Measurements from ENCODE around the gene TSPAN32.
"Not testable (repeated sequence)": the region's sequence is repeated elsewhere in the genome, so short reads cannot be mapped to it uniquely, and the experiment has no call there.

The TSPAN32 gene

GRCh38 chr11:2331404-2331803, 29.6 kb downstream of the TSPAN32 start:
- Histone ChIP-seq H3K27me3 (ENCODE audit: control insufficient read depth, insufficient read depth, low read length) (no peaks in the 10 kb centered on the region), H3K4me1 (ENCODE audit: control insufficient read depth, insufficient read depth, low read length) (no peaks in the 10 kb centered on the region), H3K4me3 (ENCODE audit: low read length) (no peak overlapping the region), H3K36me3 (ENCODE audit: control insufficient read depth, insufficient read depth, low read length) (no peaks in the 10 kb centered on the region), H3K9ac (ENCODE audit: low read length) (no peak overlapping the region), H3K9me3 (ENCODE audit: control insufficient read depth, low read length) (no peaks in the 10 kb centered on the region)

- H3K27me3 ChIP-seq (ENCODE audit: control insufficient read depth, insufficient read depth, low read length); H3K9me3 ChIP-seq (ENCODE audit: control insufficient read depth, low read length); H3K4me1 ChIP-seq (ENCODE audit: control insufficient read depth, insufficient read depth, low read length); H3K9ac ChIP-seq (ENCODE audit: low read length); H3K36me3 ChIP-seq (ENCODE audit: control insufficient read depth, insufficient read depth, low read length); H3K4me3 ChIP-seq (ENCODE audit: low read length): not testable (repeated sequence)
Measured at GRCh38 chr11:2332569-2332968, 30.8 kb downstream of the TSPAN32 start.

GRCh38 chr11:2333486-2334205, 31.8 kb downstream of the TSPAN32 start:
- H3K9ac ChIP-seq (ENCODE audit: low read length); H3K9me3 ChIP-seq (ENCODE audit: control insufficient read depth, low read length); H3K36me3 ChIP-seq (ENCODE audit: control insufficient read depth, insufficient read depth, low read length); H3K4me1 ChIP-seq (ENCODE audit: control insufficient read depth, insufficient read depth, low read length); H3K27me3 ChIP-seq (ENCODE audit: control insufficient read depth, insufficient read depth, low read length); H3K4me3 ChIP-seq (ENCODE audit: low read length): not testable (repeated sequence)

GRCh38 chr11:2335286-2335685, 33.5 kb downstream of the TSPAN32 start:
- H3K9me3 ChIP-seq (ENCODE audit: control insufficient read depth, low read length) = not testable (repeated sequence)

GRCh38 chr11:2338760-2339159, 36.9 kb downstream of the TSPAN32 start:
- H3K9me3 ChIP-seq (ENCODE audit: control insufficient read depth, low read length); H3K4me3 ChIP-seq (ENCODE audit: low read length); H3K36me3 ChIP-seq (ENCODE audit: control insufficient read depth, insufficient read depth, low read length); H3K27me3 ChIP-seq (ENCODE audit: control insufficient read depth, insufficient read depth, low read length); H3K4me1 ChIP-seq (ENCODE audit: control insufficient read depth, insufficient read depth, low read length); H3K9ac ChIP-seq (ENCODE audit: low read length): not testable (repeated sequence)

More at GRCh38 chr11:2335286-2335685, 33.5 kb downstream of the TSPAN32 start:
- not testable (repeated sequence) for H3K9ac ChIP-seq (ENCODE audit: low read length); H3K4me3 ChIP-seq (ENCODE audit: low read length); H3K27me3 ChIP-seq (ENCODE audit: control insufficient read depth, insufficient read depth, low read length); H3K36me3 ChIP-seq (ENCODE audit: control insufficient read depth, insufficient read depth, low read length); H3K4me1 ChIP-seq (ENCODE audit: control insufficient read depth, insufficient read depth, low read length)

- H3K4me1 ChIP-seq (ENCODE audit: control insufficient read depth, insufficient read depth, low read length) = no peaks in the 10 kb centered on the region
- H3K36me3 ChIP-seq (ENCODE audit: control insufficient read depth, insufficient read depth, low read length) = no peaks in the 10 kb centered on the region
- H3K27me3 ChIP-seq (ENCODE audit: control insufficient read depth, insufficient read depth, low read length) = no peaks in the 10 kb centered on the region
- no peak overlapping the region for H3K4me3 ChIP-seq (ENCODE audit: low read length)
- H3K9me3 ChIP-seq (ENCODE audit: control insufficient read depth, low read length) = no peaks in the 10 kb centered on the region
- H3K9ac ChIP-seq (ENCODE audit: low read length) = no peak overlapping the region
Measured at GRCh38 chr11:2342557-2342956, 40.7 kb downstream of the TSPAN32 start.

GRCh38 chr11:2342981-2343380, 41.2 kb downstream of the TSPAN32 start:
- H3K4me1 ChIP-seq (ENCODE audit: control insufficient read depth, insufficient read depth, low read length) = no peaks in the 10 kb centered on the region
- no peaks in the 10 kb centered on the region for H3K36me3 ChIP-seq (ENCODE audit: control insufficient read depth, insufficient read depth, low read length)
- H3K9ac ChIP-seq (ENCODE audit: low read length) = no peak overlapping the region
- H3K27me3 ChIP-seq (ENCODE audit: control insufficient read depth, insufficient read depth, low read length) = no peaks in the 10 kb centered on the region
- no peaks in the 10 kb centered on the region for H3K9me3 ChIP-seq (ENCODE audit: control insufficient read depth, low read length)
- no peak overlapping the region for H3K4me3 ChIP-seq (ENCODE audit: low read length)

- H3K36me3 ChIP-seq (ENCODE audit: control insufficient read depth, insufficient read depth, low read length) = no peaks in the 10 kb centered on the region
- no peaks in the 10 kb centered on the region for H3K9me3 ChIP-seq (ENCODE audit: control insufficient read depth, low read length)
- no peaks in the 10 kb centered on the region for H3K27me3 ChIP-seq (ENCODE audit: control insufficient read depth, insufficient read depth, low read length)
- H3K4me1 ChIP-seq (ENCODE audit: control insufficient read depth, insufficient read depth, low read length) = no peaks in the 10 kb centered on the region
- H3K9ac ChIP-seq (ENCODE audit: low read length) = no peak overlapping the region
- H3K4me3 ChIP-seq (ENCODE audit: low read length) = no peak overlapping the region
Measured at GRCh38 chr11:2343502-2343901, 41.7 kb downstream of the TSPAN32 start.

GRCh38 chr11:2345050-2345449, 43.2 kb downstream of the TSPAN32 start:
- H3K36me3 ChIP-seq (ENCODE audit: control insufficient read depth, insufficient read depth, low read length) = no peaks in the 10 kb centered on the region
- H3K27me3 ChIP-seq (ENCODE audit: control insufficient read depth, insufficient read depth, low read length) = no peaks in the 10 kb centered on the region
- no peak overlapping the region for H3K4me3 ChIP-seq (ENCODE audit: low read length)
- no peaks in the 10 kb centered on the region for H3K4me1 ChIP-seq (ENCODE audit: control insufficient read depth, insufficient read depth, low read length)
- H3K9me3 ChIP-seq (ENCODE audit: control insufficient read depth, low read length) = no peaks in the 10 kb centered on the region
- H3K9ac ChIP-seq (ENCODE audit: low read length) = no peak overlapping the region

GRCh38 chr11:2346014-2346413, 44.2 kb downstream of the TSPAN32 start:
- Histone ChIP-seq H3K36me3 (ENCODE audit: control insufficient read depth, insufficient read depth, low read length) (no peaks in the 10 kb centered on the region), H3K4me1 (ENCODE audit: control insufficient read depth, insufficient read depth, low read length) (no peaks in the 10 kb centered on the region), H3K27me3 (ENCODE audit: control insufficient read depth, insufficient read depth, low read length) (no peaks in the 10 kb centered on the region), H3K9me3 (ENCODE audit: control insufficient read depth, low read length) (no peaks in the 10 kb centered on the region), H3K9ac (ENCODE audit: low read length) (no peak overlapping the region), H3K4me3 (ENCODE audit: low read length) (no peak overlapping the region)

- H3K4me1 ChIP-seq (ENCODE audit: control insufficient read depth, insufficient read depth, low read length) = no peaks in the 10 kb centered on the region
- no peak overlapping the region for H3K9ac ChIP-seq (ENCODE audit: low read length)
- no peaks in the 10 kb centered on the region for H3K9me3 ChIP-seq (ENCODE audit: control insufficient read depth, low read length)
- H3K36me3 ChIP-seq (ENCODE audit: control insufficient read depth, insufficient read depth, low read length) = no peaks in the 10 kb centered on the region
- H3K27me3 ChIP-seq (ENCODE audit: control insufficient read depth, insufficient read depth, low read length) = no peaks in the 10 kb centered on the region
- no peak overlapping the region for H3K4me3 ChIP-seq (ENCODE audit: low read length)
Measured at GRCh38 chr11:2346586-2347307, 44.9 kb downstream of the TSPAN32 start.

GRCh38 chr11:2347308-2347830, 45.6 kb downstream of the TSPAN32 start:
- no peaks in the 10 kb centered on the region for H3K36me3 ChIP-seq (ENCODE audit: control insufficient read depth, insufficient read depth, low read length)
- no peak overlapping the region for H3K4me3 ChIP-seq (ENCODE audit: low read length)
- no peaks in the 10 kb centered on the region for H3K9me3 ChIP-seq (ENCODE audit: control insufficient read depth, low read length)
- no peaks in the 10 kb centered on the region for H3K27me3 ChIP-seq (ENCODE audit: control insufficient read depth, insufficient read depth, low read length)
- no peak overlapping the region for H3K9ac ChIP-seq (ENCODE audit: low read length)
- H3K4me1 ChIP-seq (ENCODE audit: control insufficient read depth, insufficient read depth, low read length) = no peaks in the 10 kb centered on the region

Measured in mucosa of stomach (tissue), 1 donor.